ENCODE results near the gene MTIF2.

Gene MTIF2

GRCh38 chr2:55233658-55233940 lies 35.4 kb downstream of the MTIF2 start:
- TF ChIP-seq POLR2A (IDR thresholded peaks at IDR 0.05; ENCODE audit: extremely low read depth, insufficient read length) (no peak), MAX (IDR thresholded peaks at IDR 0.05; ENCODE audit: low read depth, low read length) (no peak), MYC (IDR thresholded peaks at IDR 0.05; ENCODE audit: low read depth, low read length) (no peak), CTCF (IDR thresholded peaks at IDR 0.05; ENCODE audit: low read depth, low read length) (no peak)
- peak overlapping the region; percentile 99 for H3K4me3 ChIP-seq (ENCODE audit: low read depth, low read length)
- no peak for DNase-seq (ENCODE audit: low read depth)

GRCh38 chr2:55232863-55233657 lies 36.0 kb downstream of the MTIF2 start:
- DNase-seq (ENCODE audit: low read depth): peak; percentile 50
- TF ChIP-seq MYC (IDR thresholded peaks at IDR 0.05; ENCODE audit: low read depth, low read length): peak; percentile 78; the same call in 1 of the 2 replicates
- TF ChIP-seq POLR2A (IDR thresholded peaks at IDR 0.05; ENCODE audit: extremely low read depth, insufficient read length): no peak
- TF ChIP-seq MAX (IDR thresholded peaks at IDR 0.05; ENCODE audit: low read depth, low read length): peak; percentile 69
- TF ChIP-seq CTCF (IDR thresholded peaks at IDR 0.05; ENCODE audit: low read depth, low read length): no peak
- peak overlapping the region; percentile 99 for H3K4me3 ChIP-seq (ENCODE audit: low read depth, low read length)

- peak; percentile 93 for DNase-seq (ENCODE audit: low read depth)
- peak within 1 kb of the TSS; percentile 99 for H3K4me3 ChIP-seq (ENCODE audit: low read depth, low read length)
- TF ChIP-seq MYC (IDR thresholded peaks at IDR 0.05; ENCODE audit: low read depth, low read length): peak; percentile 88
- peak; percentile 92 for TF ChIP-seq POLR2A (IDR thresholded peaks at IDR 0.05; ENCODE audit: extremely low read depth, insufficient read length)
- peak; percentile 83 for TF ChIP-seq MAX (IDR thresholded peaks at IDR 0.05; ENCODE audit: low read depth, low read length)
- no peak for TF ChIP-seq CTCF (IDR thresholded peaks at IDR 0.05; ENCODE audit: low read depth, low read length)
Measured at GRCh38 chr2:55232084-55232862, 36.8 kb downstream of the MTIF2 start, which contains the start of the genes CLHC1 and RPS27A. CLHC1 (minus strand) TSS chr2:55232293; CDS start chr2:55222411, 9,882 bp downstream. RPS27A (plus strand) TSS chr2:55232688; CDS start chr2:55232825, 137 bp downstream.

GRCh38 chr2:55231546-55232083 lies 37.4 kb downstream of the MTIF2 start:
- DNase-seq (ENCODE audit: low read depth): peak; percentile 50
- TF ChIP-seq POLR2A (IDR thresholded peaks at IDR 0.05; ENCODE audit: extremely low read depth, insufficient read length): no peak
- no peak for TF ChIP-seq MYC (IDR thresholded peaks at IDR 0.05; ENCODE audit: low read depth, low read length)
- TF ChIP-seq MAX (IDR thresholded peaks at IDR 0.05; ENCODE audit: low read depth, low read length): no peak
- no peak for TF ChIP-seq CTCF (IDR thresholded peaks at IDR 0.05; ENCODE audit: low read depth, low read length)

GRCh38 chr2:55230551-55230950 lies 38.5 kb downstream of the MTIF2 start:
- no peak for DNase-seq (ENCODE audit: low read depth)
- no peak for TF ChIP-seq CTCF (IDR thresholded peaks at IDR 0.05; ENCODE audit: low read depth, low read length)
- TF ChIP-seq MYC (IDR thresholded peaks at IDR 0.05; ENCODE audit: low read depth, low read length): no peak
- TF ChIP-seq MAX (IDR thresholded peaks at IDR 0.05; ENCODE audit: low read depth, low read length): no peak
- TF ChIP-seq POLR2A (IDR thresholded peaks at IDR 0.05; ENCODE audit: extremely low read depth, insufficient read length): no peak
- no peak overlapping the region for H3K4me3 ChIP-seq (ENCODE audit: low read depth, low read length)

More at GRCh38 chr2:55231546-55232083, 37.4 kb downstream of the MTIF2 start:
- peak overlapping the region; percentile 99 for H3K4me3 ChIP-seq (ENCODE audit: low read depth, low read length)
